Inflammatory macrophage treated with lipopolysaccharide for 1 hour (primary cell): ENCODE results near the gene EPS8.
A peak's percentile ranks its signal among the peaks of the same experiment; 100 is the strongest.

Source experiments
- DNase-seq, 2 donors: peaks; one replicate each; pipeline ENCODE4 v3.0.0-alpha.2; 2020 to 2022

EPS8 gene

GRCh38 chr12:15714256-15714655 is 74.9 kb downstream of the EPS8 start:
- DNase-seq = no peak

DNA sequence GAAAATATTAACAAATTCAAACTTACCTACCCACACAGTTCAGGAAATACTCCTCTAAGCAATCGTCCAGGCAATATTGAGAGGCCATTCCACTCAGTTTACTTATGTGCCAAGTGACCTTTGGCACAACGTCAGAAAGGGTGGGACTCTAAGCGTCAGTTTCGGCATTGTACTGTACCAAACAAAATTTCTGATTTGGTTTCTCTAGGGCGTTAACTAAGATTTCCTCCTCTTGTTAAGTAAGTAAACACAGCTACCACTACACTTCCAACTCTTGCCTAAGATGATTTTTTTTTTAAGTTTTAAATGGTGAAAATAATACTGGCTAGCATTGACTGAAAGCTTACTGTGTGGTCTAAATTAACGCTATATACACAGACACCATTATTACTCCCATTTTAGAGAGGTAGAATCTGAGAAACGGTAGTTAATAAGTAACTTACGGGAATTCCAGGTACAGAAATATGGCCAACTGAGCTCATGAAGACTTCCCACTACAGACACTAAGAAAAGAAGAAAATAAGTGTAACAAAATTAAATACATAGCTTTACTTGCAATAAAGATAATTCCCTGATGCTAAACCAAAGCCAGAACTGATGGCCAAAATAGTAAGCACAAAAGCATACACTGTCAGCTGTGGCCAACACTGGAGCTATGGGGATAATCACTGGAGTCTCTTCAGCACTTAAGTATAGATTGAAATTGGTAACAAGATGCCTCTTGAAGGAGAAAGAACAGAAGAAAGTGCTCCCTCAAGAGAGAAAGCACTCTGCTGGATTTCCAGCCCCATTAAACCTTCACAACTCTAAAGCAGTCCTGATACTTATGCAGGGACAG is 76.1 kb downstream of the EPS8 start:
- DNase-seq = no peak

DNA sequence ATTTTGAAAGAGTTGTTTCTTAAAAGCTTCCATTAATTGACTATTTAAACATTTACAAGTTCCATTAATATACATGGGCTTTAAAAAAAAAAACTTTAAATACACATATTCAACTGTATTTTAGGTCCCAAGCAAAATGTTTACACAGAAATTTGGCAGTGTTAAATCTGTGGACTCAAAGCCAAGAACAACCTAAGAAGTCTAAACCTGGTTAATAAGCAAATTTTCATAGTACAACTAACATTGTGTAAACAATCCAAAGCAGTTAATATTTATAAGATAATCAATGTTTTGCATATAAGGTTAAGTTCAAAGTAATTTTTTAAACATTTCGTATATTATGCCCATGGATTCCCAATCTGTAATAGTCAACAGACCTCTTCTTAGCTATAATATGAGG is 77.0 kb downstream of the EPS8 start:
- DNase-seq = no peak

- DNase-seq = no peak
These were observed 78.2 kb downstream of the EPS8 start for GRCh38 chr12:15710860-15711510.

GRCh38 chr12:15709551-15709950 is 79.6 kb downstream of the EPS8 start:
- no peak for DNase-seq

DNA sequence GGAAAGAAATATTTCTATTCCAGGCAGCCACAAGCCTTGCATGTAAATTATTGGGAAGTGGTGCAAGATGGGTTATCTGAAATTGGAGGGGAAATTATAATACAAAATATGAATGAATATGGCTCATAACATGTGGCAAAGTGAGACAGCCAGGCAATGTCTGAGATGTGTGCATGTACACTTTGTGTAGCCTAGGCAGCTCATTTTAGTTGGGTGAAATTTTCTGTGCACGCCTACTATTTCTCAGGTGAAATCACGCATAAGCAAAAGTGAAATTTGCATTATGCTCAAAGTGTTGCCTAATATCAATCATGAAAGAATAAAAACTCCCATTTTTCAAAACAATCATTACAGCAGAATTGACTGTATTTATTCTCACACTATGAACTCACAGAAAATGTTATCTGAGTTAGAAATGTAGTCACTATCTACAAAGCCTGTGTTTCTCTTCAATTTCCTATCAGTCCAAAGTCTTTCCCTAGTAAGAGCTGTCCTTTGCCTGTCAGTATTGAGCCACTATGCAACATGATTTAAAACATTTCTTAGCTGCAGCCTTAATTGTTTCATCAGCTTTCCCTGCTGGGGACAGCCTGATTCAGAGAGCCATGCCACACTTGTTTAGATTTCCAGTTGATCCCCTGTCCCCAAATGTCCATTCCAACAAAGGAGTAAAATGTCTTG is 80.7 kb downstream of the EPS8 start:
- DNase-seq = peak; percentile 47 to 80

- no peak for DNase-seq
These were observed 81.5 kb downstream of the EPS8 start for GRCh38 chr12:15707516-15708199.

DNA sequence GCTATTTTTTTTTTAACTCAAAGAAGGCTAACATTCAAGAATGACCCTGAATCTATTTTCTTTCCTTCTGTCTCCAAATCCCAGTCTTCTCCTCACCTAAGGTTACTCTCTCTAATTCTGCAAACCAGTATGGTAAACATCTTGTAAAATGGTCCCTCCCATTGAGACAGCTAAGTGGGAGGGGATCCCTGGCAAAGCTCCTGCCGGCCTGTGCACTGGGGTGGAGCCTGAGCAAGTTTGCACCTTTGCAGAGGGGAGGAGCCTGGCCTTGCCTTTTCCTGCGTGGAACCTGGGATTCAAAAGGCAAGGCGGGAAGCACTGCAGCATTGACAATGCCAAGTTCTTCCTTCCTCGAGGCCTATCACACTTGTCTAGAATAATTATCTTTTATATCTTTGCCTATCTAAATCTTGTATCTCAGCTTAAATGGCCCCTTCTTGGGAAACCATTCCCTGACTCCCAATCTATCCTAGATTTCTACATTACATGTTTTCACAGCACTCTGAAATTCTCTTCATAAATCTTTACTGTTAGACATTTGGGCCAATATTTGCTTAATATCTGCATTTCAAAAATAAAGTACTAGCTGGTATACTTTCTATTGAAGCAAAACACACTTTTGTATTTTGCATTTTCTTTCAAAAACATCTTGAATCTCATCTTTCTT is 83.0 kb downstream of the EPS8 start:
- no peak for DNase-seq

DNA sequence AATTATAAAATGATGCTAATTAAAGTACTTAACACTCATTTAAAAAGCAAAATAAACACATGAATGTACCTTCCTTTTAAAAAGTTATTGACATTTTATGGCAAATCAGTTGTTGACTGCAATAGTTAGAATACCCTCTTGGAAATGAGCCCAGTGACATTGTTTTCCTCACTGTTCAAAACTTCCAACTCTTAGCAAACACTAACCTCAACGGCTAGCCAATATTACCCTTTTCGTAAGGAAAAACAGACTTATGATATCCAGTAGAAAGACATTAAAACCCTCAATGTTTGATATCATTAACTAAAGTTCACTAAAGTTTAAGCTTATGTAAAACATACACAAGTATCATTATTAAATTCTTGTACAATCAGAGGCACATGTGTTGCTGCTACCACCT is 83.6 kb downstream of the EPS8 start:
- DNase-seq = no peak

DNA sequence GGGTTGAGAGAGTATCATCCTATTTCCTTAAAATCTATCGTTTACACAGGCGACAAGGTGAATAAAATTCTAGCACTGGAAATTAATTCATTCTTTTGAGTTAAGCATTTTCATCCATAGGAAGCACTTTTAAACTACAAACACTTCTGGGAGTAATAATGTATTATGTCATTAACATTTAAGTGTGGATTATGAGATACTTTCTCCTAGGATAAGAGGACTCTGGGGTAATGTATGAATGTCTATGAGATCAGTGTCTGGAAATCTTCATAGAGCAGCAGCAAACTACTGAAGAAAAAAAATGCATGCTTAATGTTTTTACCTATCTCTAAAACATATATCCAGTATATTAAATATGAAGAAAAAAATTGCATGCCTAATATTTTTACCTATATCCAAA is 86.9 kb downstream of the EPS8 start:
- no peak for DNase-seq

DNA sequence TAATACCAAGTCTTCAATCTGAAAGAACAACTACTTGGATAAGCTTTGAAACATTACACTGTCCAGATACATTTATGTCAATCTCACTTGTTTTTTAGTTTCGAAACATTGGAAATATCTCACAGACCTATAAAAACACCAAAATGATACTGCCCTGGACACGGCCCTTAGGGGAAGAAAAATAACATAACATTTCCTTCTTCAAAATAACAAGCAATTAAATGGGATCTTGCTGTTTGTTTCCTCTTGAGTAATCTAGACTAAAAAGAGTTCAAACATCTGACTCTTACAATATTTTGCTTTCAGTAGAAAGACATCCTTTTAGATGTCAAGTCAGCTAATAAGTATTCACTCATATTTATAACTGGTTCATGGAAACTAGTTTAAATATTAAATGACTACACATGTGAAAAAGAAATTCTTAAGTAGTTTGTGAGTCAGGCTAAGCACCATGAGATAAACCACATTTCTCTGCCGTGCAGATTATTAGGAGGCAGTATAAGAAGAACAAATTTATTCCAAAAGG is 87.5 kb downstream of the EPS8 start:
- peak; percentile 55 to 59 for DNase-seq

DNA sequence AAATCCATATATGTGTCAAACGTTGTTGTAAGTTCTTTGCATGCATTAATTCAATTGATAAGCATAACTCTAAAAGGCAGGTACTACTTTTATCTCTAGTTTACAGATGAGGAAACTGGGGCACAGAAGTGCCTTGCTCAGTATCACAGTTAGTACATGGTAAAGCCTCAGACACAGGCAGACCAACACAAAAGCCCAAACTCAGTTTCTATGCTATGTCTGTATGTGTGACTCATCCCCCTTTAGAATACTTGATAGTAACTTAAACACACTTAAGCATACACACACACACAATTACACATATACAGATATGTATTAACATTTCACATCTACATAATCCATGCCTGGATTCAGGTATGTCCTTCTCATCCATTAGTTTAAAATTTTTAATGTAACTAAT is 88.0 kb downstream of the EPS8 start:
- DNase-seq = peak; percentile 12 to 37

- peak; percentile 82 to 91 for DNase-seq
These were observed 88.6 kb downstream of the EPS8 start for GRCh38 chr12:15700595-15700994.

- DNase-seq = peak; percentile 23 to 30
These were observed 89.3 kb downstream of the EPS8 start for GRCh38 chr12:15699886-15700285.

- DNase-seq = peak in 1 of 2 donors; percentile 20
These were observed 90.8 kb downstream of the EPS8 start for GRCh38 chr12:15698377-15698871.

DNA sequence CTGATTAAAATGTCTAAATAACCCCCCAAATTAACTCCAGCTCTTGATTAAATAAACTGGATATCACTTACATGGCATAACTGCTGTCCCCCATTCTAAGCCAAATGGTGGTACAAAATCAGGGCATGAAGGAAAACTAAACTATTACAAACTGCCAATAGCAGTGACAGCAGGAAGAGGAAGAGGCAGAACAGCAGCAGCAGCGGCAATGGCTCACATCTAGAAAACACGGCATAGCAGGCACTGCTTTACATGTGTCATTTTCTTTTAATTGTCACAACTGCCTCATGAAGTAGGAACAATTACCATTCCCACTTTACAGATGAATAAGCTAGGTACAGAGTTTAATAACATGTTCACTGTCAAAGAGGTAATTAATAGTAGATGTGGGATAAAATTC is 92.0 kb downstream of the EPS8 start:
- DNase-seq = peak; percentile 10 to 27

DNA sequence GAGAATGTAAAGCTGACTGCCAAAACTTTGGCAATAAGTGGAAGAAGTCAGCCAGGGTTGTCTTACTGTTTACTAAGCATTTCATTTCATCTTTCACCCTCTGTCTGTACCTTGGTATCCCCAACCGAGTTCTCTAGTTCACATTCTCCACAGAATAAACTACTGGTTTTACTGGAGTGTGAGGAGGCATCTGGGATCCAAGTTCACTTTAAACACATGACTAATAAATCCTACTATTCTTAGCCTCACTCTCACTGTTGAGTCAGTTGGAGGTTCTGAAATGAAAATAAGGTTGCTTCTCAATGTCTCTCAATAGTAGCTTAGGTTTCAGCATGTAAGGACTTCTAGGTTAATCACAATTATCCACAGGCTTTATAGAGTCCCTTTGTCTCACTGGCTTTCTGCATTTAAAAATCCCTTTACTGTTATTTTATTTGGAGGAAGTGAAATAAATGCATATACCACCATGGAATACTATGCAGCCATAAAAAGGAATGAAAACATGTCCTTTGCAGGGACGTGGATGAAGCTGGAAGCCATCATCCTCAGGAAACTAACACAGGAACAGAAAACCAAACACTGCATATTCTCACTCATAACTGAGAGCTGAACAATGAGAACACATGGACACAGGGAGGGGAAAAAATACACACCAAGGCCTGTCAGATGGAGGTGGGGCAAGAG is 95.8 kb downstream of the EPS8 start:
- no peak for DNase-seq

DNA sequence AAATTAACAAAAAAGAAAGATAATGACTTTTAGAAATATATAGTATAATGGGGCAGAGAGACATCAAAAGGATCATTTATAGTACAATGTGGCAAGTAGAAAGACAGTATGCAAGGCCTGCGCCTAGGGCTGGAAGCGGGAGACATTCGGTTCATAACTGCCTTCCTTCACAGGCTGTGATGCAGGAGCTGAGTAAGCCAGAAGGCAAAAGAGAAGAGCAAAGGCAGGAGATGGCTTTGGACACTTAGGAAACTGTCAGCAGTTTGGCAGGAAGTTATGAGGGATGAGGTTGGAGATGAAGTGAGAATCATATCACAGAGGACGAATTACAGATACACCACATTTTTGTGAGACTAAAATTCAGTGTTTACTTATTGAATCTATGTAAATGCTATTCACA is 97.8 kb downstream of the EPS8 start:
- DNase-seq = no peak

GRCh38 chr12:15690320-15690719 is 98.9 kb downstream of the EPS8 start:
- DNase-seq = no peak

DNA sequence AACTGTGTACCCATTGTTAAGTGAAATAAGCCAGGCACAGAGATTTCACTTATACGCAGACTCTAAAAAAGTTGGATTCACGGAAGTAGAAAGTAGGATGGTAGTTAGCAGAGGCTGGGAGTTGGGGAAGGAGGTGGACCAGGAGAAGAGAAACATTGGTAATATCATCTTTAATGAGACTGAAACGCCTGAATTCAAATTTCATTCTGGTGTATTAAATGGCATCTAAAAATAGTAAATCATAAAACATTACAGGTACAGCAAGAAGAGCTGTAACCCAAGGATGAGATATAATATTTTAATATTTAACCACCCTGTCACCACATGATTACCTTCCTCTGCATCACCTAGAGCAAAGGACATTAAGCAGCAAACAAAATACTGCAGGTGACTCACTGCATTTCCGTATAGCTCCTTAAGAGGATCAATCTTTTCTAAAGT is 99.4 kb downstream of the EPS8 start:
- DNase-seq = no peak

GRCh38 chr12:15688838-15689625 is 100.2 kb downstream of the EPS8 start:
- peak; percentile 18 to 23 for DNase-seq
